NCI-H128 (cell line): ENCODE results near the gene SRCIN1.
A peak's percentile ranks its signal among the peaks of the same experiment; 100 is the strongest.

ENCODE experiments used
- DNase-seq: peaks from one replicate; lab custom pipeline; 2025; ENCODE audit not compliant: unreplicated experiment; lab: John Stamatoyannopoulos, UW

SRCIN1 gene

DNA sequence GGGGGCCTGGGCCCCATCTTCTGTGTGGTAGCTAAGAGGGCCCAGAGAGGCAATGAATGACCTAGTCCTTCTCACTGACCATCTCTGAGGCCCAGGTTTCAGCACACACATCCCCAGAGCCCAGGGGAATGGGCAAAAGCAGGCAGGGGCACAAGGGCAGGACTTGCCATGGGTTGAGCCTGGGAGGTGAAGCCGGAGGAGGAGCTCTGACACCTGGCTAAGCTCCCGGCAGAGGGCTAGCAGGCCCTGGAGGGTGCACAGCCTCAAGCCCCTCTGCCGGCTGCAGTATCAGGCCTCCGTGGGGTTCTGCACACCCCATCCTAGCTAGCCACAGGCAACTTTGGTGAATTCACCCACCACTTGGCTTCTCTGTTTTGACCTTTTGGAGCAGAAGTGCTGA is 5.3 kb downstream of the SRCIN1 start:
- no peak for DNase-seq

DNA sequence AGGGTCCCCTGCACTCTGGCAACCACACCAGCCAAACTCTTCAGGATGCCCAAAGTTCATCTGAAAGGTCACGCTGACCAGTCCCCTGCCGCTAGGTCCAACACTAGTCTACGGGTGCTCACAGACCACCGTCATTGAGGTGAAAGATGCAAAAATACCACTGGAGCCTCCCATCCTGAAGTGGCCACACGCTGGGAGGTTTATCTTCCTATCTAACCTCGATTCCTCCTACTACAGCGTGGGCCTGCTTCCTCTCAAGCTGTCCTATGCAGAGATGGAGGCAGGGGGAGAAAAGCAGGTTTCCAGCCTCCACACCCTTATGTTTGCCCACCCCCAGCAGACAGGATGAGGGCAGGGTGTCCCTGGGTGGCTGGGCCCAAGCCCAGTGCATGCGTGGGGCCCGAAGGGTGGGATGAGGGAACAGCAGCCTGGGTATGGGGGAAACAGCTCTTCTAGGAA is 6.3 kb downstream of the SRCIN1 start:
- DNase-seq = no peak

DNA sequence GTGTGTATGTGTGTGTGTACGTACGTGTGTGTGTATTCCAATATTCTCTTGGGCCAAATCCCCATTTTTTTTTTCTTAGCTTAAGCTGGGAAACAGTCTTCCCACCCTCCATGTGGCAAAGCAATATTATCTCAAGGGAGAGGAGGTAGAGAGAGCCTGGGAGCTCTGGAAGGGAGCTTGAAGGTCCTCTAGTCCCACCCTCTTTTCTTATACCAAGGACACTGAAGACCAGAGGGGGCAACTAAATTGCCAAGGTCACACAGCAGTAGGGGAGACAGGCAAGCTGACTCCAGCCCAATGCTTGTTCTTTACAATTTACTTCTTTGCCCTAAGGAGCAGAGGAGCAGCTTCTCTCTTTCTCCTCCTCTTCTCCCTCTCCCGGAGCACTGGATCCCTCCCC is 6.8 kb downstream of the SRCIN1 start:
- DNase-seq = no peak

- peak; percentile 58 for DNase-seq
These were observed 7.2 kb downstream of the SRCIN1 start for GRCh38 chr17:38598536-38598935.

- DNase-seq = no peak
These were observed 8.4 kb downstream of the SRCIN1 start for GRCh38 chr17:38597375-38597774.

- DNase-seq = no peak
These were observed 9.1 kb downstream of the SRCIN1 start for GRCh38 chr17:38596651-38597050.

DNA sequence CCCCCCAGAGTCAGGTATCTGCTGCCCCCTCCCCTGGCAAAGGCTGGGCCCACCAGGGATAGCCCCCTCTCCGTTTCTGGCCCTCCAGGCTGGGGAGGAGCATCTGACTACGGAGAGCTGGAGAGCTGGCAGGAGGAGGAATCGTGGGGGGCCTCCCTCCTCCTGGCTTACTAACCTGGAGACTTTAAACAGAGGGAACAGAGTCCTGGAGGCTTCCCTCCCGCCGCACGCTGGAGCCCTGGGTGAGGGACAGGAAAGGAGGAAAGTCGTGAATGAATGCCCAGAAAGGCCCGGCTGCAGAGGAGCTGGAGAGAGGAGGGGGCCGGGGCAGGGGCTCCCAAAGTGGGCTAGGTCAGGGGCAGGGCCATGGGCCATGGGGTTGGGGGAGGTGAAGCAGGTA is 9.9 kb downstream of the SRCIN1 start:
- DNase-seq = no peak

DNA sequence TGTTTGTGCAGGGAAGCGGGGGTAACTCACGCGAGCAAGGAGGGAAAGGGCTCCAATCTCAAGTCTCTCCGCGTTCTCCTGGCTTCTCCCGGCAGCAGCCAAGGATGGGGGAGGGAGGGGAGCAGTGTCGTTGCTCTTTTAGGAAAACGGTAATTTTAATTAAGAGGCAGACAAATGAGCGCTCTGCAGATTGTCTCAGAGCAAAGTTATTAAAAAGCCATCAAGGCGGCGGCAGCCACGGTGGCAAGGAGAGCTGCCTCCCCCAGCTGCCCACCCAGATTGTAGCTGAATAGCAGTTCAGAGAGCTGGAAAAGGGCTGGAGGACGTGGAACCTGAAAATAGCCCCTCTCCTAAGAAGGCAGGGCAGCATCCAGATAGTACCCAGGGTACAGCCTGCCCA is 11.6 kb downstream of the SRCIN1 start:
- DNase-seq = no peak

GRCh38 chr17:38592487-38592886 is 13.3 kb downstream of the SRCIN1 start:
- no peak for DNase-seq

- no peak for DNase-seq
These were observed 14.0 kb downstream of the SRCIN1 start for GRCh38 chr17:38591759-38592241.

DNA sequence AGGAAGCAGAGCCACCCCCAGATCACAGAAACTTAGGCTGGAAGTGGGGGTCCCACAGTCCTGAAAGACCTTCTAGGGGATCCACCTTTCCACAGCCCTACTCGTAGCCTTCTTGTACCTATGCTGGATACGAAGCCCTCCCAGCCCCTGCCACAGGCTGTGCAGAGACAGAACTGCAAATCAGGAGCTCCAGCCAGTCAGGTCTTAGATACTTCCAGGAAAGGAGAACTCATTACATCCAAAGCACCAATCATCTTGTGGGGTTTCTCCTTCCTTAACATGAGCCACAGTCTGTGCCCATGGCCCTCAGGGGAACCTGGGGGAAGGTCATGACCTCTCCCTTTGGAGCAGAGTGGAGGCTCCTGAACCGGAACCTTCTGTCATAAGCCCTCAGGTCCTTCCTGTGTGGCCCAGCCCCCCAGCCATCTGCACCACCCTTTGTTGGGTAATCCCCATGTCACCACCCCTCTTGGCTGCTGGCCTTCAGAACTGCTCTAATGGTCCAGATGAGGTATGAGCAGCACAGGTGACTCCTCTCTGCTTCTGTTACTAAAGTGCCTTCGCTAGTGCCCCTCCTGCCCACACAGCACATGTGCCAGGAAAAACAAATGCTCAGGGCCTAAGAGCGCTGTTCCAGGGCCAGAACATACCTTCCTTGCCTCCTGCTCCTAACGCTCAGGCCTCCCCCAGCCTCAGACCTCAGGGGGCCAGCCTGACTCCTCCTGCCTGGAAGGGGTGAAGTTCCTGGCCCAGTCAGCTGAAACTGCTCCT is 14.6 kb downstream of the SRCIN1 start:
- DNase-seq = no peak

DNA sequence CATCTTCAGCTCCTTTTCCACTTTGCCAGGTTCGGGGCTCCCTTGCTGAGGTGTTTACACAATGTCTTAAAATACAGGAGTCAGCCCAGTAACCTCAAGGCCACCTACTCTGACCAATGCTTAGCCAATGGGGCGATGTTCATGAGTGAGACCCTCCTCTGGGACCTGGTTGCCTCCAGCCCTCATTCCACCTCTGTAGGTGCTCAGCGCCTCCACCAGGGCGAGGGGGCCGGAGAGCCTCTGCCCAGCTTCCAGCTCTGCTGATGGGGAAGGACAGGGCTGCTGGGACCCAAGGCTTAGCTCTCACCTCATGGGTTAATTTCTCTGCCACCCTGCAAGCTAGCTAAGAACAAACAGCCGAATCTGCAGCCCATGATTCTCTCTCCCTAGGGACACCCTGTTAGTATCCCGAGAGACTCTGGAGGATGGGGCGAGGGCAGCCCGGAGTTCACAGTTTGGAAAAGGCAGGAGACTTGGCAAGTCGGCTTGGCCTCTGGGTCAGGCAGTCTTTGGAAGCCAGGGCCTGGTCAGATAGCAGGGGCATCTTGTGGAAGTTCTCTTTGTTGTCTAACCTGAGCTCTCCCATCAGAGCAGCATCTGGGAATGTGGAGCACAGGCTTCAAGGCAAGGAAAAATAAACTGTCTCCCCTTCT is 16.2 kb downstream of the SRCIN1 start:
- DNase-seq = no peak

GRCh38 chr17:38588788-38589174 is 17.0 kb downstream of the SRCIN1 start:
- DNase-seq = no peak

GRCh38 chr17:38587947-38588787 is 17.6 kb downstream of the SRCIN1 start:
- no peak for DNase-seq

DNA sequence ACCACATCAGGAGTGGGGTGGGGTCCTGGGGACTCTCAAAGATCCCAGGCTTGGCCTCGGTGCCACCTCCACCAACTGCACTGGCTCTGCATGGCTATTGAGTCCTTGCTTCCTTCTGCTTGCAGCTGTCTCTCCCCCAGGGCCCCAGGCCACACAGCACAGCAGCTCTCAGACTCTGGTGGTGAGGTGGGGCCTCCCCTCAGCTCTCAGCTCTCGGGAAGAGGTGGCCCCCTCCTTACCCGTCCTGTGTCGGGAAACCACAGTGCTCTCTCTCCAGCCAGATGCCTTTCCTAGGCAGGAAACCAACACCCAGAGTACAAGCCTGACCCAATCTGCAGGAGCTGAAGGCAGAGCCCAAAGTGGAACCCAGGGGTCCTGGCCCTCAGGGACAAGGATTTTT is 18.5 kb downstream of the SRCIN1 start:
- no peak for DNase-seq

GRCh38 chr17:38586788-38587187 is 19.0 kb downstream of the SRCIN1 start:
- no peak for DNase-seq

- no peak for DNase-seq
These were observed 19.7 kb downstream of the SRCIN1 start for GRCh38 chr17:38585918-38586529.

GRCh38 chr17:38585056-38585917 is 20.5 kb downstream of the SRCIN1 start:
- no peak for DNase-seq

DNA sequence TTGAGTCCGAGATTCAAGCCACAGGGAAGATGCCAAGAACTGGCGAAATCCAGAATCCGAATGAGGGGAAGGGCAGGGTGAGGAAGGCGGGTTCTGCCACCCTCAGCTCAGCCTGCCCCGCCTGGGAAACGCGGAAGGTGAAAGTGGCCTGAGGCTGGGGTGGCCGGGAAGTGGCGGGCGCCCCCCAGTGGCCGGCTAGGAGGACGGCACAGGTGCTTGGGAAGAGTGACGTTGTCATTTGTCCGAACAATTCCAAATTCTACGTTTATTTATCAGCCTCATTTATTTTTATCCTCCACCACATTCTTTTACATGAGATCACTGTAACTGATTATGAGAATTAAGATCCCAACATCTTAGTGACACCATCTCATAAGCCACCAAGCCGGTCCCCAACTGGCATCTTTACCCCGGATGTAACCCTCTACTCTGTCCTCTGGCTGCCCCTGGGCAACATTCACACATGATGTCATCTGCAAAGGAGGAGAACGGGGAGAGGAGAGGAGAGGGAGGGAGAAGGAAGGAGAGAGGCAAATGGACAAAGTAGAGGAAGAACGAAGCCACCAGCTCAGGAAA is 21.3 kb downstream of the SRCIN1 start:
- DNase-seq = no peak

DNA sequence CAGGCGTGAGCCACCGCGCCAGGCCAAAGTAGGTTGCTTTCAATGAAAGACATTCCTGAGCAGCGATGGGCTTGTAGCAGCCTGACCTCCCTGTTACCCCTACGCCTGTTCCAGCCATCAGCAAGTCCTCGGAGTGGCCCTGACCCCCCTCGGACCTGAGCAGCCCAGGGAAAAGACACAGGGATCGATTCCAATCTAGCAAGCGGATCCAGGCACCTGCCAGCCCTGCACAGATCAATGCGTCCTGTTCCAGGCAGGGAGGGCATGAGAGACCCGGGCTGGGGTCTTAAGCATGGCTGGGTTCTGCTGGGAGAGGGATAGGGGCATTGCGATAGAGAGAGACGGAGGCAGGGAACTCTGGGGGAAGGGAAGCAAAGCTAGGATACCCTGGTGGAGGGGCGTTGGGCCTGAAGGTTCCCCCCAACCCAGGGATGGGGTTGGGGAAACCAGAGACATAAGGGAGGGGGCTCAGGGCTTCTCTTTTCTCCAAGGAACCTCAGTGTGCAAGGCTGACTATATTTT is 21.9 kb downstream of the SRCIN1 start:
- no peak for DNase-seq
